Articular chondrocyte of knee joint (primary cell): ENCODE data around the gene PACSIN1. TPM values are rescaled to one million over a fixed set of nuclear protein-coding genes. Genes with fewer than 3 reads are reported as not detected.

Experiments used
- total RNA-seq: library from RNA; depleted of rRNA; stranded (reverse); fragments of >200 nt; gene quantifications from 2 replicates; pipeline ENCODE4 v1.2.3, GENCODE V29; 2012

PACSIN1 gene
- not detected in 2 replicates for total RNA-seq

GRCh38 chr6:34465531-34466241 lies at the start of gene PACSIN1:
TSS of gene PACSIN1 (plus strand) at chr6:34466076. CDS start at chr6:34526306, 60,230 bp downstream.

GRCh38 chr6:34425498-34426410 lies 40.1 kb upstream of the PACSIN1 start, which contains the start of gene RPS10:
TSS of gene RPS10 (minus strand) at chr6:34426069. CDS start at chr6:34425221, 848 bp downstream.

GRCh38 chr6:34556031-34556471 lies 90.2 kb downstream of the PACSIN1 start, which contains the start of gene SPDEF:
TSS of gene SPDEF (minus strand) at chr6:34556329. CDS start at chr6:34544455, 11,874 bp downstream.

Other genes with a start within 250 kb of the PACSIN1 start
- 16.1 and 37.1 TPM in 2 replicates for gene HMGA1, start 229.2 kb upstream of the PACSIN1 start, total RNA-seq
- 11.1 and 13.0 TPM in 2 replicates for gene SMIM29, start 217.1 kb upstream of the PACSIN1 start, total RNA-seq
- gene NUDT3, start 73.4 kb upstream of the PACSIN1 start, total RNA-seq, result 25.9 and 38.2 TPM in 2 replicates
- 1,958 and 2,358 TPM in 2 replicates for gene RPS10, start 40.0 kb upstream of the PACSIN1 start, total RNA-seq
- not detected in 2 replicates for gene SPDEF, start 90.3 kb downstream of the PACSIN1 start, total RNA-seq
- gene ILRUN, start 230.7 kb downstream of the PACSIN1 start, total RNA-seq, result 36.2 and 41.3 TPM in 2 replicates